Tibial nerve (tissue), 4 donors: Measurements from ENCODE around the gene AMOTL2.

Experiments
- CTCF ChIP-seq, 5 experiments: fragments of 200-600 bp in 3 of 5; fragments of 450-650 bp in 2 of 5; sonication (generic) in 3 of 5; IDR thresholded peaks; one replicate each; pipeline ENCODE4 v1.5.1; 2016 to 2019; ENCODE audit warnings: antibody characterized with exemption in 5 of 5, mild to moderate bottlenecking in 3 of 5, moderate library complexity in 2 of 5
- EP300 ChIP-seq, 2 donors: sonication (generic); formaldehyde crosslinking; IDR thresholded peaks; one replicate each; pipeline ENCODE4 v1.6.1; 2017; ENCODE audit warnings: antibody characterized with exemption in 2 of 2, mild to moderate bottlenecking in 1 of 2

- TF ChIP-seq CTCF (IDR thresholded peaks at IDR 0.05) (no peak), EP300 (IDR thresholded peaks at IDR 0.05) (no peak)
These were observed 42.4 kb downstream of the AMOTL2 start for GRCh38 chr3:134331811-134332199.
